Psoas muscle (tissue), 8 donors: ENCODE measurements around the gene SLC44A2. TPM values are rescaled to one million over a fixed set of nuclear protein-coding genes. Genes with fewer than 3 reads are reported as not detected.

Experiments used
- ATAC-seq, 4 donors: fragments of 200-7000 bp; cut with Tn5 transposase; one replicate each; pipeline ENCODE4 v1.9.1; 2020; ENCODE audit warnings: moderate library complexity in 3 of 4, mild to moderate bottlenecking in 2 of 4
- DNase-seq, 2 donors: peaks; one replicate each; pipeline ENCODE4 v3.0.0-alpha.2; 2020
- H3K27ac ChIP-seq: fragments of 200-600 bp; one replicate; pipeline ENCODE4 v1.8.0; 2022
- H3K27me3 ChIP-seq, 3 donors: fragments of 200-600 bp in 1 of 3; one replicate each; pipeline versions ENCODE4 v1.6.1 to v1.8.0; 2013 to 2022; ENCODE audit warnings: low read length in 2 of 3, mild to moderate bottlenecking in 2 of 3, moderate library complexity in 1 of 3; ENCODE audit not compliant: insufficient read depth in 3 of 3
- H3K36me3 ChIP-seq, 2 donors: fragments of 200-600 bp in 1 of 2; one replicate each; pipeline versions ENCODE4 v1.6.1 to v1.8.0; 2013 to 2022; ENCODE audit warnings: low read depth in 1 of 2, mild to moderate bottlenecking in 1 of 2, moderate library complexity in 1 of 2; ENCODE audit not compliant: insufficient read depth in 1 of 2
- H3K4me1 ChIP-seq: fragments of 200-600 bp; one replicate; pipeline ENCODE4 v1.8.0; 2022
- H3K4me3 ChIP-seq: fragments of 200-600 bp; one replicate; pipeline ENCODE4 v1.8.0; 2022; ENCODE audit warnings: mild to moderate bottlenecking
- H3K9me3 ChIP-seq: fragments of 200-600 bp; one replicate; pipeline ENCODE4 v1.8.0; 2022
- CTCF ChIP-seq: fragments of 200-600 bp; IDR thresholded peaks from one replicate; pipeline ENCODE4 v1.8.0; 2022; ENCODE audit warnings: antibody characterized with exemption
- WGBS, 3 donors: extraction: QIAGEN DNeasy Blood & Tissue Kit; methylation state at CpG; one replicate each; pipeline versions ENCODE4 v1.1.6 to v1.1.7; 2013; 5-methylcytosine and 5-hydroxymethylcytosine counted together
- intact Hi-C, 2 donors: fragments of 100-400 bp; cut with DNase I; formaldehyde crosslinking; loops; one replicate each; pipeline versions ENCODE4 v1.11.0 to v1.14.2; 2022
- polyA plus RNA-seq, 3 donors: library from polyadenylated mRNA; stranded (reverse); fragments of 200-250 nt; gene quantifications; one replicate each; pipeline ENCODE4 v1.2.3, GENCODE V29; 2013
- total RNA-seq, 4 donors: library from RNA; stranded (reverse); fragmentation: NEBNext Ultra II Directional in 2 of 4; extraction: Animal tissue kit (Norgen Biotek cat#: 25700) in 2 of 4; gene quantifications; one replicate each; pipeline versions ENCODE4 v1.2.1 to v1.2.4, GENCODE V29; 2021 to 2023
- donor health status: healthy with polysubstance abuse.
- donor health status: DM: no; HTN: no; CAD: no; lungs with moderate emphysema.
- donor health status: Bipolar disorder and iron deficiency.
- donor health status: healthy.
- donor health status: DM: yes; HTN: yes; CAD: no.
- donor health status: DM: no; HTN: no; CAD: no.
- donor health status: DM: no; HTN: no; CAD: no.
- donor health status: DM: yes; HTN: yes; CAD: no.

The SLC44A2 gene
- total and polyA plus RNA-seq, 7 donors: 36.3 to 104 (median 73.8) TPM

GRCh38 chr19:10593148-10593547 lies 32.2 kb upstream of the SLC44A2 start:
- Histone ChIP-seq H3K4me1 (no peaks in the 10 kb centered on the region), H3K27ac (no peak overlapping the region), H3K36me3 (no peaks in the 10 kb centered on the region), H3K27me3 (peaks cover 0 to 3% (median 0%) of the 10 kb centered on the region in 3 donors), H3K9me3 (no peaks in the 10 kb centered on the region), H3K4me3 (no peak overlapping the region)
- DNase-seq (no peak), ATAC-seq (no peak)
- intact Hi-C loops: no loop called here
- 90 to 99% (median 98%) methylated on average over 7 of the region's 7 CpGs for WGBS, 3 donors
- no peak for TF ChIP-seq CTCF

- intact Hi-C loops: no loop called here
- H3K27ac ChIP-seq: no peak overlapping the region
These were observed 31.3 kb upstream of the SLC44A2 start for GRCh38 chr19:10593820-10594637.

GRCh38 chr19:10600149-10600548 lies 25.2 kb upstream of the SLC44A2 start:
- intact Hi-C loops: no loop called here
- Histone ChIP-seq H3K4me1 (peaks cover 16% of the 10 kb centered on the region), H3K27ac (no peak overlapping the region), H3K9me3 (no peaks in the 10 kb centered on the region), H3K36me3 (no peaks in the 10 kb centered on the region), H3K4me3 (no peak overlapping the region), H3K27me3 (no peaks in the 10 kb centered on the region)
- DNase-seq (no peak), ATAC-seq (no peak)
- WGBS, 3 donors: 89 to 91% (median 90%) methylated on average over 5 of the region's 5 CpGs
- TF ChIP-seq CTCF: no peak

More at GRCh38 chr19:10593820-10594637, 31.3 kb upstream of the SLC44A2 start:
- Histone ChIP-seq H3K4me3 (no peak overlapping the region), H3K4me1 (no peaks in the 10 kb centered on the region), H3K9me3 (no peaks in the 10 kb centered on the region), H3K27me3 (peaks cover 0 to 3% (median 0%) of the 10 kb centered on the region in 3 donors), H3K36me3 (no peaks in the 10 kb centered on the region)
- ATAC-seq (peak in 2 of 4 donors; percentile 24 to 54), DNase-seq (peak in 1 of 2 donors; percentile 80)
- no peak for TF ChIP-seq CTCF
- 50 to 61% (median 60%) methylated on average over 9 of the region's 9 CpGs for WGBS, 3 donors

GRCh38 chr19:10601999-10602329 lies 23.4 kb upstream of the SLC44A2 start:
- Histone ChIP-seq H3K4me1 (peaks cover 16% of the 10 kb centered on the region), H3K4me3 (peak overlapping the region; percentile 100), H3K9me3 (no peaks in the 10 kb centered on the region), H3K27ac (no peak overlapping the region), H3K27me3 (no peaks in the 10 kb centered on the region), H3K36me3 (no peaks in the 10 kb centered on the region)
- TF ChIP-seq CTCF: no peak
- ATAC-seq: no peak
- intact Hi-C loops: no loop called here
- WGBS, 3 donors: 18 to 28% (median 21%) methylated on average over 7 of the region's 7 CpGs
- DNase-seq: no peak
